ENCODE measurements around the gene RNF213.
A peak's percentile ranks its signal among the peaks of the same experiment; 100 is the strongest.
"Not testable (repeated sequence)": the region's sequence is repeated elsewhere in the genome, so short reads cannot be mapped to it uniquely, and the experiment has no call there.

RNF213 gene

GRCh38 chr17:80402959-80403358, 142.3 kb downstream of the RNF213 start:
- Mint-ChIP-seq H3K27ac (no peak overlapping the region), H3K4me1 (ENCODE audit: low read depth) (peaks cover 4% of the 10 kb centered on the region), H3K9me3 (ENCODE audit: low read depth) (no peaks in the 10 kb centered on the region), H3K4me3 (no peak overlapping the region), H3K27me3 (no peaks in the 10 kb centered on the region), H3K36me3 (no peaks in the 10 kb centered on the region)

- Mint-ChIP-seq H3K4me3 (no peak overlapping the region), H3K36me3 (no peaks in the 10 kb centered on the region), H3K27me3 (no peaks in the 10 kb centered on the region), H3K27ac (no peak overlapping the region), H3K9me3 (ENCODE audit: low read depth) (no peaks in the 10 kb centered on the region), H3K4me1 (ENCODE audit: low read depth) (peaks cover 2% of the 10 kb centered on the region)
Measured at GRCh38 chr17:80406146-80406545, 145.5 kb downstream of the RNF213 start.

- H3K9me3 Mint-ChIP-seq (ENCODE audit: low read depth); H3K27ac Mint-ChIP-seq; H3K4me3 Mint-ChIP-seq; H3K4me1 Mint-ChIP-seq (ENCODE audit: low read depth); H3K36me3 Mint-ChIP-seq; H3K27me3 Mint-ChIP-seq: not testable (repeated sequence)
Measured at GRCh38 chr17:80407917-80408316, 147.3 kb downstream of the RNF213 start.

- no peak overlapping the region for H3K4me3 Mint-ChIP-seq
- H3K27me3 Mint-ChIP-seq, result peaks cover 2% of the 10 kb centered on the region
- H3K36me3 Mint-ChIP-seq, result no peaks in the 10 kb centered on the region
- peaks cover 2% of the 10 kb centered on the region for H3K4me1 Mint-ChIP-seq (ENCODE audit: low read depth)
- H3K9me3 Mint-ChIP-seq (ENCODE audit: low read depth), result no peaks in the 10 kb centered on the region
- no peak overlapping the region for H3K27ac Mint-ChIP-seq
Measured at GRCh38 chr17:80408872-80409271, 148.2 kb downstream of the RNF213 start.

- Mint-ChIP-seq H3K4me3 (no peak overlapping the region), H3K9me3 (ENCODE audit: low read depth) (no peaks in the 10 kb centered on the region), H3K27me3 (peaks cover 5% of the 10 kb centered on the region), H3K4me1 (ENCODE audit: low read depth) (peaks cover 8% of the 10 kb centered on the region), H3K27ac (no peak overlapping the region), H3K36me3 (no peaks in the 10 kb centered on the region)
Measured at GRCh38 chr17:80409626-80410025, 149.0 kb downstream of the RNF213 start.

- not testable (repeated sequence) for H3K27ac Mint-ChIP-seq; H3K4me1 Mint-ChIP-seq (ENCODE audit: low read depth); H3K9me3 Mint-ChIP-seq (ENCODE audit: low read depth); H3K36me3 Mint-ChIP-seq; H3K27me3 Mint-ChIP-seq; H3K4me3 Mint-ChIP-seq
Measured at GRCh38 chr17:80410441-80411087, 149.9 kb downstream of the RNF213 start.

GRCh38 chr17:80413771-80414507, 153.3 kb downstream of the RNF213 start:
- H3K36me3 Mint-ChIP-seq, result no peaks in the 10 kb centered on the region
- H3K4me1 Mint-ChIP-seq (ENCODE audit: low read depth), result peaks cover 23% of the 10 kb centered on the region
- H3K9me3 Mint-ChIP-seq (ENCODE audit: low read depth), result no peaks in the 10 kb centered on the region
- peak overlapping the region; percentile 88 for H3K4me3 Mint-ChIP-seq
- peaks cover 5% of the 10 kb centered on the region for H3K27me3 Mint-ChIP-seq
- no peak overlapping the region for H3K27ac Mint-ChIP-seq

- H3K27ac Mint-ChIP-seq, result no peak overlapping the region
- no peaks in the 10 kb centered on the region for H3K9me3 Mint-ChIP-seq (ENCODE audit: low read depth)
- H3K4me1 Mint-ChIP-seq (ENCODE audit: low read depth), result peaks cover 21% of the 10 kb centered on the region
- peaks cover under 1% of the 10 kb centered on the region for H3K36me3 Mint-ChIP-seq
- peak overlapping the region; percentile 88 for H3K4me3 Mint-ChIP-seq
- peaks cover 5% of the 10 kb centered on the region for H3K27me3 Mint-ChIP-seq
Measured at GRCh38 chr17:80414508-80414802, 153.8 kb downstream of the RNF213 start.

- Mint-ChIP-seq H3K4me1 (ENCODE audit: low read depth) (peaks cover 21% of the 10 kb centered on the region), H3K9me3 (ENCODE audit: low read depth) (no peaks in the 10 kb centered on the region), H3K36me3 (peaks cover 2% of the 10 kb centered on the region), H3K4me3 (peak within 1 kb of the TSS; percentile 88), H3K27me3 (peaks cover 5% of the 10 kb centered on the region), H3K27ac (peak within 1 kb of the TSS; percentile 28)
Measured at GRCh38 chr17:80414803-80415625, 154.4 kb downstream of the RNF213 start, which contains the start of gene ENDOV. Gene ENDOV (plus strand): TSS chr17:80415167. CDS start chr17:80415195, 28 bp downstream.

- Mint-ChIP-seq H3K27ac (no peak overlapping the region), H3K27me3 (peaks cover 5% of the 10 kb centered on the region), H3K36me3 (peaks cover 2% of the 10 kb centered on the region), H3K9me3 (ENCODE audit: low read depth) (no peaks in the 10 kb centered on the region), H3K4me3 (peak overlapping the region; percentile 88), H3K4me1 (ENCODE audit: low read depth) (peaks cover 21% of the 10 kb centered on the region)
Measured at GRCh38 chr17:80415626-80416137, 155.0 kb downstream of the RNF213 start.

GRCh38 chr17:80416260-80416939, 155.7 kb downstream of the RNF213 start:
- H3K4me1 Mint-ChIP-seq (ENCODE audit: low read depth), result peaks cover 21% of the 10 kb centered on the region

GRCh38 chr17:80416940-80417293, 156.3 kb downstream of the RNF213 start:
- H3K36me3 Mint-ChIP-seq, result peaks cover 2% of the 10 kb centered on the region
- peak overlapping the region; percentile 88 for H3K4me3 Mint-ChIP-seq
- no peaks in the 10 kb centered on the region for H3K9me3 Mint-ChIP-seq (ENCODE audit: low read depth)
- peak overlapping the region; percentile 10 for H3K27ac Mint-ChIP-seq
- peaks cover 21% of the 10 kb centered on the region for H3K4me1 Mint-ChIP-seq (ENCODE audit: low read depth)
- peaks cover 5% of the 10 kb centered on the region for H3K27me3 Mint-ChIP-seq

More at GRCh38 chr17:80416260-80416939, 155.7 kb downstream of the RNF213 start:
- Mint-ChIP-seq H3K4me3 (peak overlapping the region; percentile 88), H3K9me3 (ENCODE audit: low read depth) (no peaks in the 10 kb centered on the region), H3K36me3 (peaks cover 2% of the 10 kb centered on the region), H3K27me3 (peaks cover 5% of the 10 kb centered on the region), H3K27ac (peak overlapping the region; percentile 10)

GRCh38 chr17:80418589-80418988, 157.9 kb downstream of the RNF213 start:
- Mint-ChIP-seq H3K36me3 (peaks cover 2% of the 10 kb centered on the region), H3K4me3 (no peak overlapping the region), H3K9me3 (ENCODE audit: low read depth) (no peaks in the 10 kb centered on the region), H3K27me3 (peaks cover 4% of the 10 kb centered on the region), H3K27ac (no peak overlapping the region), H3K4me1 (ENCODE audit: low read depth) (peaks cover 21% of the 10 kb centered on the region)

- H3K4me1 Mint-ChIP-seq (ENCODE audit: low read depth), result peaks cover 20% of the 10 kb centered on the region
- H3K4me3 Mint-ChIP-seq, result no peak overlapping the region
- H3K27me3 Mint-ChIP-seq, result no peaks in the 10 kb centered on the region
- H3K27ac Mint-ChIP-seq, result no peak overlapping the region
- no peaks in the 10 kb centered on the region for H3K9me3 Mint-ChIP-seq (ENCODE audit: low read depth)
- peaks cover 2% of the 10 kb centered on the region for H3K36me3 Mint-ChIP-seq
Measured at GRCh38 chr17:80419255-80419654, 158.6 kb downstream of the RNF213 start.
